ENCODE data around the gene TMEM156.

TMEM156 gene

DNA sequence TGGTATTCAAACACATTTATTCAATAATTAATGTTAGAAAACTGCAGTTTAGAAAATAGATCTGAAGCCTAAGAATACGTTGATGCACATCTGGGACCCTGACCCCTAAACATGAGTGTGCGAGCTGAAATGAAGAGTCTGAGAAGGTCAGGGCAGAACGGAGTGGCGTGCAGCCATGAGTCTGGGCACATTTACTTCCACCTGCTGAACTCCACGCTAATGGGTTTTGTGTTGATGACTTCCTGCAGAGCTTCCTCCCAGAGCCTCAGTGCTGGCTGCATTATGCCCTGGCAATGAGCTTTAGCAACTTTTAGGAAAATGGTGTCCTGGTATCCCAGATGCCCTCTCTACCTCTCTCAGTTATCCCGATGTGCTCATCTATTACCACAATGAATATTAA is 111.5 kb downstream of the TMEM156 start:
- no peak for DNase-seq

DNA sequence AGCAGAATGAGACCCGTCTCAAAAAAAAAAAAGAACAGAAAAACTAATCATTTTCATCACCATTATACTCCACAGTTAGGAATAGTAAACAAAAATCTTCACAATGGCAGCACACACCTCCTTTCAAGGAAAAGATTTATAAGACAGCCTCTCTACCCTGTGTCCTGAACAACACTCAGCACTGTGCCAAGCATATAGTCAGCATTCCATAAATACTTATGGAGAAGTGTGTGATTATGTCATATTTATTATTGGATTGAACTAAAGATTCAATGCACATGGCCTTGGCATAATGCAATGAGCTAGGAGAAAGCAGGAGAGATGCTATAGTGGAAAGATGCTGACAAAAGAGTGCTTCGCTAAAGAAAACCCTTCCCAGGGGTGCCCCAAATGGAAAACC is 112.0 kb downstream of the TMEM156 start:
- no peak for DNase-seq

DNA sequence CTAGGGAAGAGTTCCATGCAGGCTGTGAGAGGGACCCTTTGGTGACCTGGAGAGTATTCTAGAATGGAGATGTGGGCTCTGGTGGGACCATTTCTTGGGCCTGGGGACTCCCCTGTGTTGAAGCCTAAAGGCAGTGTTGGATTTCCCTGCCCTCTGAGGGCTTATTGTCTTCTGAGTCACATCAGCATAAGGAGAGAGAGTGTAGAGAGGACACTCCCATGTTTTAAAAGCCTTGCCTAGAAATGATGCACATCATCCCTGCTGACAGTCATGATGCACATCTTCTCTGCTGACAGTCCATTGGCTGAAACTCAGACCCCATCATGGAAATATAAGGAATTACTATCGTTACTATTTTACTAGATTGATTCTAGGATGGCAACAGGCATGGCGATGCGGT is 112.7 kb downstream of the TMEM156 start:
- DNase-seq = no peak

DNA sequence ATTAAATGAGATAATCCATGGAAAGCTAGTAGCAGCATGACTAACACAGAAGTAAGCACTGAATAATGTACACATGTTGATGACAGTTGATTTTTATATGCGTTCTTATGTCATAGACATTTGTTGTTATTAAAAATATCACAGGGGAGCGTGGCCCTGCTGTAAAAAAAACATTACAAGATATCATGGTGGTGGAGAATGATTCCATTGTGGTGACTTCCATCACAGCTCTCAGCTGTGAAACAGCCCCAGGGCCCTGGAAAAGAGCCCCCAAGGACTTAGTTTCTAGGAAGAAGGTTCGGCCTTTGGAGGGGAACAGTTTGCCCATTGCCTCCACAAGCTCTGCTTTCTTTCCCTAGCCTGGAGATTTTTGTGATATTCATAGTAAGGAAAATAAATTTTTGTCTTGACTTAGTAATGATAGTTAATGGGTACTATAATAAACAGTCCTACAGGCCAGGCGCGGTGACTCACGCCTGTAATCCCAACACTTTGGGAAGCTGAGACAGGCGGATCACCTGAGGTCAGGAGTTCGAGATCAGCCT is 114.7 kb downstream of the TMEM156 start:
- DNase-seq = no peak
